HepG2 (cell line): ENCODE results near the gene S100Z. TPM values are rescaled to one million over a fixed set of nuclear protein-coding genes. Genes with fewer than 3 reads are reported as not detected.
A peak's percentile ranks its signal among the peaks of the same experiment; 100 is the strongest.

ENCODE experiments used
- AHR ChIP-seq: IDR thresholded peaks from 2 replicates; pipeline ENCODE4 v1.6.1; 2018; ENCODE audit warnings: missing genetic modification reagents, missing compliant biosample characterization
- EHMT2 ChIP-seq: fragments of 200-600 bp; sonication (generic); IDR thresholded peaks from 2 replicates; pipeline ENCODE4 v1.7.0; 2017; ENCODE audit warnings: antibody characterized with exemption, low read depth, low read length, borderline replicate concordance
- ETV5 ChIP-seq: IDR thresholded peaks from 2 replicates; pipeline ENCODE4 v1.6.1; 2018; ENCODE audit warnings: missing biosample characterization, missing genetic modification reagents, inconsistent platforms, borderline replicate concordance
- FIP1L1 ChIP-seq: fragments of 200-400 bp; formaldehyde crosslinking; IDR thresholded peaks from 2 replicates; pipeline ENCODE4 v1.6.1; 2018; ENCODE audit warnings: low read depth, mild to moderate bottlenecking, low read length, moderate library complexity, borderline replicate concordance; ENCODE audit not compliant: insufficient read depth
- HIVEP1 ChIP-seq: sonication (generic); formaldehyde crosslinking; IDR thresholded peaks from 2 replicates; pipeline ENCODE4 v1.4.0; 2020; ENCODE audit warnings: mild to moderate bottlenecking, missing genetic modification reagents
- JUNB ChIP-seq: sonication (generic); formaldehyde crosslinking; IDR thresholded peaks from 2 replicates; pipeline ENCODE4 v1.8.0; 2022; ENCODE audit warnings: missing genetic modification reagents, mild to moderate bottlenecking, borderline replicate concordance
- MEIS1 ChIP-seq: sonication (generic); formaldehyde crosslinking; IDR thresholded peaks from 2 replicates; pipeline ENCODE4 v1.9.0; 2021; ENCODE audit warnings: mild to moderate bottlenecking, missing genetic modification reagents, moderate library complexity, borderline replicate concordance
- NFRKB ChIP-seq: fragments of 450-650 bp; IDR thresholded peaks from 2 replicates; pipeline ENCODE4 v1.6.1; 2017
- NR2F1 ChIP-seq, 2 experiments: fragments of 450-650 bp in 1 of 2; formaldehyde crosslinking in 1 of 2; IDR thresholded peaks; 2 replicates each; pipeline versions ENCODE4 v1.5.0 to v1.6.1; 2016 to 2020; ENCODE audit warnings: mild to moderate bottlenecking in 1 of 2, missing compliant biosample characterization in 1 of 2, missing genetic modification reagents in 1 of 2, moderate library complexity in 1 of 2
- PCBP2 ChIP-seq: fragments of 200-400 bp; formaldehyde crosslinking; optimal IDR thresholded peaks from 2 replicates; pipeline ENCODE3; 2018; ENCODE audit warnings: low read length, low read depth; ENCODE audit not compliant: poor library complexity, severe bottlenecking
- SRY ChIP-seq: sonication (generic); formaldehyde crosslinking; IDR thresholded peaks from 2 replicates; pipeline ENCODE4 v1.8.0; 2022; ENCODE audit warnings: mild to moderate bottlenecking, missing genetic modification reagents
- TAF1 ChIP-seq: sonication (generic); formaldehyde crosslinking; IDR thresholded peaks from 2 replicates; pipeline ENCODE4 v1.4.0; 2020; ENCODE audit warnings: missing genetic modification reagents
- ZNF160 ChIP-seq: sonication (generic); formaldehyde crosslinking; IDR thresholded peaks from 2 replicates; pipeline ENCODE4 v1.8.0; 2022; ENCODE audit warnings: mild to moderate bottlenecking, inconsistent platforms, missing genetic modification reagents
- ZNF510 ChIP-seq: sonication (generic); formaldehyde crosslinking; IDR thresholded peaks from 2 replicates; pipeline ENCODE4 v1.4.0; 2020; ENCODE audit warnings: low read depth, mild to moderate bottlenecking, missing genetic modification reagents
- ZNF572 ChIP-seq: sonication (generic); formaldehyde crosslinking; IDR thresholded peaks from 2 replicates; pipeline ENCODE4 v1.5.1; 2020; ENCODE audit warnings: mild to moderate bottlenecking, missing genetic modification reagents
- ZNF766 ChIP-seq: sonication (generic); formaldehyde crosslinking; IDR thresholded peaks from 2 replicates; pipeline ENCODE4 v1.5.0; 2020; ENCODE audit warnings: missing genetic modification reagents, borderline replicate concordance
- ZNF782 ChIP-seq: sonication (generic); formaldehyde crosslinking; IDR thresholded peaks from 2 replicates; pipeline ENCODE4 v1.4.0; 2020; ENCODE audit warnings: missing genetic modification reagents, mild to moderate bottlenecking, borderline replicate concordance
- ZNF790 ChIP-seq: sonication (generic); formaldehyde crosslinking; IDR thresholded peaks from 2 replicates; pipeline ENCODE4 v1.8.0; 2022; ENCODE audit warnings: missing genetic modification reagents, mild to moderate bottlenecking, borderline replicate concordance
- polyA plus RNA-seq, 8 experiments: library from polyadenylated mRNA; depleted of rRNA in 3 of 8; stranded (reverse) in 7 of 8; unstranded in 1 of 8; fragments of >200 nt; fragmentation: Illumina TruSeq in 4 of 8; extraction: Trizol in 4 of 8; gene quantifications; 2 replicates each; pipeline versions ENCODE4 v1.2.1 to v1.2.3, GENCODE V29; 2011 to 2016; ENCODE audit warnings: low read depth in 4 of 8, missing spikeins in 1 of 8, mixed read lengths in 1 of 8; ENCODE audit not compliant: insufficient read depth in 1 of 8
- total RNA-seq, 5 experiments: library from RNA; depleted of rRNA; stranded (reverse); fragments of >200 nt; fragmentation: Illumina TruSeq; extraction: Trizol; gene quantifications; 2 replicates each; pipeline ENCODE4 v1.2.3, GENCODE V29; 2016; ENCODE audit warnings: low read depth in 1 of 5
- TF ChIP-seq, protein P1 (sequence below): sonication (generic); formaldehyde crosslinking; IDR thresholded peaks from 2 replicates; pipeline ENCODE4 v1.8.0; 2022; ENCODE audit warnings: mild to moderate bottlenecking, missing genetic modification reagents, moderate library complexity
- TF ChIP-seq, protein P2 (sequence below): sonication (generic); formaldehyde crosslinking; IDR thresholded peaks from 2 replicates; pipeline ENCODE4 v1.5.0; 2020; ENCODE audit warnings: mild to moderate bottlenecking, missing genetic modification reagents, borderline replicate concordance
- TF ChIP-seq, protein P3 (sequence below): IDR thresholded peaks from 2 replicates; pipeline ENCODE4 v1.6.1; 2016; ENCODE audit warnings: mild to moderate bottlenecking, missing biosample characterization, missing genetic modification reagents
- TF ChIP-seq, protein P4 (sequence below): sonication (generic); formaldehyde crosslinking; conservative IDR thresholded peaks from 2 replicates; pipeline ENCODE4 v1.8.0; 2022; ENCODE audit warnings: mild to moderate bottlenecking, moderate library complexity, missing genetic modification reagents
- TF ChIP-seq, protein P5 (sequence below): sonication (generic); formaldehyde crosslinking; IDR thresholded peaks from 2 replicates; pipeline ENCODE4 v1.5.0; 2020; ENCODE audit warnings: mild to moderate bottlenecking, missing genetic modification reagents, moderate library complexity

S100Z gene
- total and polyA plus RNA-seq, 2 of the 13 experiments (the other 11 are each of a cell fraction or from before 2014, with no cell fraction given), result 0.22 TPM; not detected in 1

DNA sequence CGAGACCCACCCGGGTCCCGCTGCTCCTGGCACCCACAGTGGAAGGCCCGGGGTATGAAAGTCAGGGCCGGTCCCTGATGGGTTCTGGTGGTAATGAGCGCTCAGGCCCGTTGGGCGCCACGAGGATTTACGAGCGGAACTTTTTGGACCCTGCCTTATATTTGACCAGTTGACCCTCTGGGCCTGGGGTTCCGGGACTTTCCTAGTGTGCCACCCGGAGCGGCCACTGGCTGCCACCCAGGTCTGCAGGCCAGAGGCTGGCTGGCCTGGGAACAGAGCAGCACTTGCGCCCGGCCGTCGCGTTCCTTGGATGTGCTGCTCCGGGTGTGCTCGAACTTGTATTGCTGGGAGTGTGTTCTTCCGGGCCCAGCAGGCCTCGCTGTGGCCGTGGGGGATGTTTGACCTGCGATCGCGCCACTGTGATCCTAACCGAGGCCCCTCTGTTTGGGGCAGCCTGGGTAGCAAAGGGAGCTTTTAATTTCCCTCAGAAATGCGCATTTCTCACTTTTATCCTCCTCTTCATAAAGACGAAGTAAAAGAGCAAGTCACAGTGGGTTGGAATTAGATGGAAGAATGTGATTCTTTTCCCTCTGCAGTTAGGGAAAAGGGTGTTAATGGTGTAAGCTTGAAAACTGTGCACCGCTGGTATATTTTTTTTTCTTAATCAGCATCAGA lies 29.8 kb upstream of the S100Z start (continued):
- TF ChIP-seq PCBP2, result no peak
- no peak for TF ChIP-seq TAF1 (CRISPR knock-in tag)
- 0 out of 2 replicates have a peak, but pooled peaks have one; percentile 18 for TF ChIP-seq AHR (CRISPR knock-in tag)
- TF ChIP-seq, protein P1, sequence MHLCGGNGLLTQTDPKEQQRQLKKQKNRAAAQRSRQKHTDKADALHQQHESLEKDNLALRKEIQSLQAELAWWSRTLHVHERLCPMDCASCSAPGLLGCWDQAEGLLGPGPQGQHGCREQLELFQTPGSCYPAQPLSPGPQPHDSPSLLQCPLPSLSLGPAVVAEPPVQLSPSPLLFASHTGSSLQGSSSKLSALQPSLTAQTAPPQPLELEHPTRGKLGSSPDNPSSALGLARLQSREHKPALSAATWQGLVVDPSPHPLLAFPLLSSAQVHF (CRISPR knock-in tag), result no peak
- TF ChIP-seq, protein P2, sequence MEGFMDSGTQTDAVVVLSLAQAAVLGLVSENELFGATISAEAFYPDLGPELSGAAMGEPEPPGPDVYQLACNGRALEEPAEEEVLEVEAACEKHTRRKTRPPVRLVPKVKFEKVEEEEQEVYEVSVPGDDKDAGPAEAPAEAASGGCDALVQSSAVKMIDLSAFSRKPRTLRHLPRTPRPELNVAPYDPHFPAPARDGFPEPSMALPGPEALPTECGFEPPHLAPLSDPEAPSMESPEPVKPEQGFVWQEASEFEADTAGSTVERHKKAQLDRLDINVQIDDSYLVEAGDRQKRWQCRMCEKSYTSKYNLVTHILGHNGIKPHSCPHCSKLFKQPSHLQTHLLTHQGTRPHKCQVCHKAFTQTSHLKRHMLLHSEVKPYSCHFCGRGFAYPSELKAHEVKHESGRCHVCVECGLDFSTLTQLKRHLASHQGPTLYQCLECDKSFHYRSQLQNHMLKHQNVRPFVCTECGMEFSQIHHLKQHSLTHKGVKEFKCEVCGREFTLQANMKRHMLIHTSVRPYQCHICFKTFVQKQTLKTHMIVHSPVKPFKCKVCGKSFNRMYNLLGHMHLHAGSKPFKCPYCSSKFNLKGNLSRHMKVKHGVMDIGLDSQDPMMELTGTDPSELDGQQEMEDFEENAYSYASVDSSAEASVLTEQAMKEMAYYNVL (CRISPR knock-in tag), result no peak
- TF ChIP-seq, protein P3, sequence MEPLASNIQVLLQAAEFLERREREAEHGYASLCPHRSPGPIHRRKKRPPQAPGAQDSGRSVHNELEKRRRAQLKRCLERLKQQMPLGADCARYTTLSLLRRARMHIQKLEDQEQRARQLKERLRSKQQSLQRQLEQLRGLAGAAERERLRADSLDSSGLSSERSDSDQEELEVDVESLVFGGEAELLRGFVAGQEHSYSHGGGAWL (CRISPR knock-in tag), result no peak
- TF ChIP-seq SRY (CRISPR knock-in tag), result no peak
- no peak for TF ChIP-seq ZNF160 (CRISPR knock-in tag)
- TF ChIP-seq, protein P4, sequence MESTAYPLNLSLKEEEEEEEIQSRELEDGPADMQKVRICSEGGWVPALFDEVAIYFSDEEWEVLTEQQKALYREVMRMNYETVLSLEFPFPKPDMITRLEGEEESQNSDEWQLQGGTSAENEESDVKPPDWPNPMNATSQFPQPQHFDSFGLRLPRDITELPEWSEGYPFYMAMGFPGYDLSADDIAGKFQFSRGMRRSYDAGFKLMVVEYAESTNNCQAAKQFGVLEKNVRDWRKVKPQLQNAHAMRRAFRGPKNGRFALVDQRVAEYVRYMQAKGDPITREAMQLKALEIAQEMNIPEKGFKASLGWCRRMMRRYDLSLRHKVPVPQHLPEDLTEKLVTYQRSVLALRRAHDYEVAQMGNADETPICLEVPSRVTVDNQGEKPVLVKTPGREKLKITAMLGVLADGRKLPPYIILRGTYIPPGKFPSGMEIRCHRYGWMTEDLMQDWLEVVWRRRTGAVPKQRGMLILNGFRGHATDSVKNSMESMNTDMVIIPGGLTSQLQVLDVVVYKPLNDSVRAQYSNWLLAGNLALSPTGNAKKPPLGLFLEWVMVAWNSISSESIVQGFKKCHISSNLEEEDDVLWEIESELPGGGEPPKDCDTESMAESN (CRISPR knock-in tag), result 0 out of 2 replicates have a peak, but pooled peaks have one; percentile 0
- TF ChIP-seq ZNF782, result no peak
- no peak for TF ChIP-seq EHMT2
- no peak for TF ChIP-seq ZNF572
- no peak for TF ChIP-seq FIP1L1
- no peak for TF ChIP-seq JUNB (CRISPR knock-in tag)
- no peak for TF ChIP-seq HIVEP1 (CRISPR knock-in tag)
- no peak for TF ChIP-seq ZNF766 (CRISPR knock-in tag)
- TF ChIP-seq MEIS1, result no peak
- 0 out of 2 replicates have a peak, but pooled peaks have one; percentile 20 for TF ChIP-seq ETV5 (CRISPR knock-in tag)
- TF ChIP-seq NFRKB, result no peak
- no peak for TF ChIP-seq ZNF790
- TF ChIP-seq ZNF510 (CRISPR knock-in tag), result no peak
- TF ChIP-seq, protein P5, sequence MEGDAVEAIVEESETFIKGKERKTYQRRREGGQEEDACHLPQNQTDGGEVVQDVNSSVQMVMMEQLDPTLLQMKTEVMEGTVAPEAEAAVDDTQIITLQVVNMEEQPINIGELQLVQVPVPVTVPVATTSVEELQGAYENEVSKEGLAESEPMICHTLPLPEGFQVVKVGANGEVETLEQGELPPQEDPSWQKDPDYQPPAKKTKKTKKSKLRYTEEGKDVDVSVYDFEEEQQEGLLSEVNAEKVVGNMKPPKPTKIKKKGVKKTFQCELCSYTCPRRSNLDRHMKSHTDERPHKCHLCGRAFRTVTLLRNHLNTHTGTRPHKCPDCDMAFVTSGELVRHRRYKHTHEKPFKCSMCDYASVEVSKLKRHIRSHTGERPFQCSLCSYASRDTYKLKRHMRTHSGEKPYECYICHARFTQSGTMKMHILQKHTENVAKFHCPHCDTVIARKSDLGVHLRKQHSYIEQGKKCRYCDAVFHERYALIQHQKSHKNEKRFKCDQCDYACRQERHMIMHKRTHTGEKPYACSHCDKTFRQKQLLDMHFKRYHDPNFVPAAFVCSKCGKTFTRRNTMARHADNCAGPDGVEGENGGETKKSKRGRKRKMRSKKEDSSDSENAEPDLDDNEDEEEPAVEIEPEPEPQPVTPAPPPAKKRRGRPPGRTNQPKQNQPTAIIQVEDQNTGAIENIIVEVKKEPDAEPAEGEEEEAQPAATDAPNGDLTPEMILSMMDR (CRISPR knock-in tag), result no peak
- TF ChIP-seq NR2F1 (CRISPR knock-in tag; IDR thresholded peaks at IDR 0.05), result no peak
